Fibroblast of mammary gland (primary cell): ENCODE data around the gene UBQLNL.
A peak's percentile ranks its signal among the peaks of the same experiment; 100 is the strongest.

Experiments
- DNase-seq: peaks from one replicate; pipeline ENCODE4 v3.0.0-alpha.2; 2010; ENCODE audit warnings: low read depth
- H3K4me3 ChIP-seq: 2 replicates; pipeline ENCODE4 v1.5.1; 2011; ENCODE audit warnings: low read depth, mild to moderate bottlenecking, low read length, moderate library complexity; ENCODE audit not compliant: control insufficient read depth
- TF ChIP-seq, protein P1 (sequence below): conservative IDR thresholded peaks from 2 replicates; pipeline ENCODE4 v1.5.1; 2011; ENCODE audit warnings: low read depth, low read length, inconsistent platforms; ENCODE audit not compliant: control insufficient read depth, insufficient read depth

UBQLNL gene

DNA sequence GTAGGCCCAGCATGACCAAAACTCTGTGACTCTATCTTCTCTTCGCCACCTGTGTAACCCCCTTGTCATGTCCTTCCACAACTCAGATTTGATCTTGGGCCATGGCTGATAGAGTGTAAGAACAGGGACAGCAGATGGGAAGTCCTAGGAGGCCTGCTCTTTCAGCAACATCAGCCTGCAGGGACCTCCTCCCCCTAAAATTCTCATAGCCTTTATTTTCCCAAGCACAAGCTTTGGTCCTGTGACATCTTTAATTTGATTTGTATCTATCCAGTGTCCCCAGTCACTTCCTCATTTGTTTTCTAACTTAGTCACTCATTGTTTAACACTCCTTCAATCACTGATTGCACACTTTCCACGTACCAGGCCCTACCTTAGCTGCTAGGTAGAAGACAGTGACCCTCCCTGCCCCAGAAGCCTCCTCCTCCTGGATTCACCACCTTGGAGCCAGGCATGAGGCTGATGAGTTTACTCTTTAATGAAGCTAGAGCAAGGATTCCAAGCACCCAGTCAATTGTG, 12.0 kb downstream of the UBQLNL start:
- no peak for DNase-seq
- TF ChIP-seq, protein P1, sequence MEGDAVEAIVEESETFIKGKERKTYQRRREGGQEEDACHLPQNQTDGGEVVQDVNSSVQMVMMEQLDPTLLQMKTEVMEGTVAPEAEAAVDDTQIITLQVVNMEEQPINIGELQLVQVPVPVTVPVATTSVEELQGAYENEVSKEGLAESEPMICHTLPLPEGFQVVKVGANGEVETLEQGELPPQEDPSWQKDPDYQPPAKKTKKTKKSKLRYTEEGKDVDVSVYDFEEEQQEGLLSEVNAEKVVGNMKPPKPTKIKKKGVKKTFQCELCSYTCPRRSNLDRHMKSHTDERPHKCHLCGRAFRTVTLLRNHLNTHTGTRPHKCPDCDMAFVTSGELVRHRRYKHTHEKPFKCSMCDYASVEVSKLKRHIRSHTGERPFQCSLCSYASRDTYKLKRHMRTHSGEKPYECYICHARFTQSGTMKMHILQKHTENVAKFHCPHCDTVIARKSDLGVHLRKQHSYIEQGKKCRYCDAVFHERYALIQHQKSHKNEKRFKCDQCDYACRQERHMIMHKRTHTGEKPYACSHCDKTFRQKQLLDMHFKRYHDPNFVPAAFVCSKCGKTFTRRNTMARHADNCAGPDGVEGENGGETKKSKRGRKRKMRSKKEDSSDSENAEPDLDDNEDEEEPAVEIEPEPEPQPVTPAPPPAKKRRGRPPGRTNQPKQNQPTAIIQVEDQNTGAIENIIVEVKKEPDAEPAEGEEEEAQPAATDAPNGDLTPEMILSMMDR, result no peak
- no peak overlapping the region for H3K4me3 ChIP-seq

DNA sequence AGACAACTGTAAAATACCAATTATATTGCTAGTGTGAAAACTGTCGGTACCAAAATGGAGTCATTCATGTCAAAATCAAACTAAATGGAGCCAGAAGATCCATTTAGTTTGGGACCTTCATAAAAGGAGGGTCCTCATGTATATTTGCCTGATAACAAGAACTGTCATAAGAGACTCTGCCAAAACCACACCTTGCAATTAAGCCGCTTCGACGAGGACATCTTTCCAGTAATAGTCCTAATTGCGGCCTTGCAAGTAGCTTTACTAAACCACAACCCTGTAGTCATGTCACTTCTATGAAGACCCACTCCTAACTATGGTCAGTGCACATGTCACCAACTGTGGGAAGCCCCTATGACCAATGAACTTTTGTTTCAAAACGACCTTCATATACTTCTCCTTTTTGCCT, 16.1 kb downstream of the UBQLNL start:
- TF ChIP-seq, protein P1, result no peak
- no peak for DNase-seq
- no peak overlapping the region for H3K4me3 ChIP-seq

DNA sequence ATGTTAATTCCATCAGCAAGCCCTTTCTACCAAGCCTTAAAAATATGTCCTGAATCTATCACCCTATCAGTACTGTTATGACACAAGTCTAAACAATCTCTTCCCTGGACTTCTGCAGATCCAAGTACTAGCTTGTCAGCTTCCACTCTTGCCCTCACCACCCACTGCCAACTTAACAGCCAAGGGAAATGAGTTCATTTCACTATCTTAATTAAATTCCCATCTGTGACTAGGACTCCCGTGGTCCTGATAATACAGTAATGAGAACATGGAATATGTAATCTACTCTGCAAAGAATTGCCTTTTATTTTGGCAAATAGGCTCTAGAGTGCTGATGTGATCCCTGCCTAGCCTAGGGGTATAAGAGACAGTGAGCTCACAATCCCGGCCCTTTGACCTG, 16.8 kb downstream of the UBQLNL start:
- TF ChIP-seq, protein P1, result no peak
- DNase-seq, result no peak
- H3K4me3 ChIP-seq, result no peak overlapping the region

DNA sequence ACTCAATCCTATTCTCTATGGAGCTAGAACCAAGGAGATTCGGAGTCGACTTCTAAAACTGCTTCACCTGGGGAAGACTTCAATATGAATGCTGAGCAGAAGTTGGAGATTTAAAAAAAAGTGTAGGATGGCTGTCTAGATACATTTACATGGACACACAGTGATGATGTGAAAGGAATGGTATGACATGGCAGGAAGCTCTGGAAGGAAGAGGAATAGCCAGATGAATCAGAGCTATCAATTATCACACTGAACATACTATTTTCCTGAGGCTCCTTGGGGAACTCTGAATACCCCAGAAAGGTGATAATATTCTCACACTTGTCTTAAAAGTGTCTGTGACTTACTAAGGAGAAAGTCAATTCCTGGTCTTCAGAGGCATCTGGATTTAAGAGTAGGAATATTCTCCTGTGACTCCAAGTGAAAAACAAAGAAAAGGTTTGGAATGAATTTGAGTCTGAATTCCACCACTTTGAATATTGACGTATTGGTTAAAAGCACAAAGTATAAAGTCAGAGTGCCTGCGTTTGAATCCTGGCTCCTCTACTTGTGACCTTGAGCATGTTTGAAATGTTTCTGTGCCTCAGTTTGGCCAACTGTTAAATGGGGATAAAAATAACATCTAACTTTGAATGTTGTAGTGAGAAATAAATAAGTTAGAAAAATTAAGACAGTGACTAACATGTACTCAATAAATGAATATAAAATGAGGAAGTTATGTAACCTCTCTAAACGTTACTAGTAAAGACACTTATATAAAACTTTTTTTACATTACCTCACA, 26.7 kb downstream of the UBQLNL start:
- TF ChIP-seq, protein P1, result no peak
- H3K4me3 ChIP-seq, result no peak overlapping the region
- DNase-seq, result peak; percentile 34

DNA sequence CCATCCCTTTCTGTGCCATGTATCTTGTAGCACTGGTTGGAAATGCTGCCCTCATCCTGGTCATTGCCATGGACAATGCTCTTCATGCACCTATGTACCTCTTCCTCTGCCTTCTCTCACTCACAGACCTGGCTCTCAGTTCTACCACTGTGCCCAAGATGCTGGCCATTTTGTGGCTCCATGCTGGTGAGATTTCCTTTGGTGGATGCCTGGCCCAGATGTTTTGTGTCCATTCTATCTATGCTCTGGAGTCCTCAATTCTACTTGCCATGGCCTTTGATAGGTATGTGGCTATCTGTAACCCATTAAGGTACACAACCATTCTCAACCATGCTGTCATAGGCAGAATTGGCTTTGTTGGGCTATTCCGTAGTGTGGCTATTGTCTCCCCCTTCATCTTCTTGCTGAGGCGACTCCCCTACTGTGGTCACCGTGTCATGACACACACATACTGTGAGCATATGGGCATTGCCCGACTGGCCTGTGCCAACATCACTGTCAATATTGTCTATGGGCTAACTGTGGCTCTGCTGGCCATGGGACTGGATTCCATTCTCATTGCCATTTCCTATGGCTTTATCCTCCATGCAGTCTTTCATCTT, 27.6 kb downstream of the UBQLNL start:
- no peak overlapping the region for H3K4me3 ChIP-seq
- TF ChIP-seq, protein P1, result no peak

DNA sequence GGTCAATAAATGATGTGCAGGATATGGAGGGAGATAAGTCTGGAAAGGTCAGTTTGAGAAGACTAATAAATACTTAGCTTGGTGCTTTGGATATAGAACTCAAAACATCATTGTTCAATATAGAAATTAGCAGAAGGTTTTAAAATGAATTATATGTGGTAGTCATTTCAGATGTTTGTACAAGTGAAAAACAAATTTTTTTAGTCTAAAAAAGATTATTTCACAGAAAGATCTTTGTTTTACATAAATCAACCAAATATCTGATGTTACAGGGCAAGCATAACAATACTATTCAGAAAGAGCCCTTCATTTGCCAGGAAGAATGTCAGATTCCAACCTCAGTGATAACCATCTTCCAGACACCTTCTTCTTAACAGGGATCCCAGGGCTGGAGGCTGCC, 28.1 kb downstream of the UBQLNL start, which contains the start of gene OR52D1:
OR52D1 (plus strand) TSS at position 301 of the 400 bp plus-strand sequence; CDS start at position 323, 22 bp downstream.
- DNase-seq, result no peak
- H3K4me3 ChIP-seq, result no peak within 1 kb of the TSS
- TF ChIP-seq, protein P1, result no peak

More for the DNA sequence above, 27.6 kb downstream of the UBQLNL start:
- no peak for DNase-seq
